ENCODE data around the gene ERCC6L2. TPM values are rescaled to one million over a fixed set of nuclear protein-coding genes. Genes with fewer than 3 reads are reported as not detected.

Gene ERCC6L2
- polyA plus RNA-seq, 1 of the 3 experiments (the other 2 are of a cell fraction), result 10.0 TPM

DNA sequence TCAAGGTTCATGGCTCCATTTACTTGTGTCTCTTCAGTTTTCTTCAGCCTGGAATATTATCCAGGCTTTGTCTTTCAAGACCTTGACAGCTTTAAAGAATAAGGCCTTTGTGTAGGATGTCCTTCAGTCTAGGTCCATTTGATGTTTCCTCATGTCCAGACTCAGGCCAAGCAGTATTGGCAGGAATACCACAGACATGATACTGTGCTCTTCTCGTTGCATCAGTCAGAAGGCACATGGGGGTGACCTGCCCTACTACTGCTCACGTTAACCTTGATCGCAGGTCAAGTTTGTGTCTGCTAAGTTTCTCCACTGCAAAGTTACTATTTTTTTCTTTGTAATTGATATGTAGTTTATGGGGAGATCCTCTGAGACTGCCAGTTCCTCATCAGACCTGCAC is 88.2 kb downstream of the ERCC6L2 start:
- no peaks in the 10 kb centered on the region for H3K27me3 ChIP-seq (ENCODE audit: insufficient read depth)
- POLR2A ChIA-PET, result no interaction called here
- WGBS (ENCODE audit: low lambda C conversion rate), result 92% methylated on average over 3 of the region's 3 CpGs
- no peaks in the 10 kb centered on the region for H3F3A ChIP-seq (replicated peaks; ENCODE audit: insufficient read depth)
- peaks cover 30 to 37% of the 10 kb centered on the region in 2 experiments for H3K36me3 ChIP-seq (replicated peaks in 1 of 2; ENCODE audit: control insufficient read depth in 1 of 2, insufficient read depth in 2 of 2, low read length in 1 of 2)
- H3K27ac ChIP-seq (ENCODE audit: low read depth in 2 of 2, low read length in 1 of 2), result no peak overlapping the region
- no peaks in the 10 kb centered on the region for H3K9me2 ChIP-seq
- no peaks in the 10 kb centered on the region for H3K9me3 ChIP-seq
- no peaks in the 10 kb centered on the region for H4K20me1 ChIP-seq (ENCODE audit: insufficient read depth)
- CTCF ChIA-PET, result no interaction called here
- no peak overlapping the region for H3K4me3 ChIP-seq (ENCODE audit: low read depth in 2 of 2, low read length in 1 of 2)
- no peak overlapping the region for H2AFZ ChIP-seq (ENCODE audit: low read depth)
- no peak overlapping the region for H3K9ac ChIP-seq
- H3K4me2 ChIP-seq, result no peak overlapping the region
- no peaks in the 10 kb centered on the region for H3K79me2 ChIP-seq (ENCODE audit: insufficient read depth)
- no peaks in the 10 kb centered on the region for H3K4me1 ChIP-seq (ENCODE audit: control insufficient read depth in 1 of 2, insufficient read depth in 2 of 2, low read depth in 1 of 2, low read length in 1 of 2)
- TF ChIP-seq MEF2A (IDR thresholded peaks at IDR 0.05; ENCODE audit: borderline replicate concordance, low read depth) (no peak), SIN3A (IDR thresholded peaks at IDR 0.05; ENCODE audit: borderline replicate concordance, low read depth, low read length) (no peak), EP300 (IDR thresholded peaks at IDR 0.05; ENCODE audit: borderline replicate concordance in 1 of 2, low read depth in 1 of 2, low read length in 1 of 2) (no peak), MXI1 (IDR thresholded peaks at IDR 0.05; ENCODE audit: low read depth, low read length) (no peak), FOXM1 (IDR thresholded peaks at IDR 0.05; ENCODE audit: low read depth) (no peak), RAD21 (IDR thresholded peaks at IDR 0.05; ENCODE audit: low read length) (no peak), TCF12 (IDR thresholded peaks at IDR 0.05) (no peak), TEAD4 (IDR thresholded peaks at IDR 0.05; ENCODE audit: borderline replicate concordance, insufficient read depth) (no peak), GABPA (IDR thresholded peaks at IDR 0.05; ENCODE audit: low read depth) (no peak), SMC3 (IDR thresholded peaks at IDR 0.05; ENCODE audit: low read depth, low read length) (no peak), USF1 (IDR thresholded peaks at IDR 0.05; ENCODE audit: borderline replicate concordance, low read depth) (no peak), TAF1 (IDR thresholded peaks at IDR 0.05; ENCODE audit: borderline replicate concordance, low read depth, low read length) (no peak)
- TF ChIP-seq, protein P1, sequence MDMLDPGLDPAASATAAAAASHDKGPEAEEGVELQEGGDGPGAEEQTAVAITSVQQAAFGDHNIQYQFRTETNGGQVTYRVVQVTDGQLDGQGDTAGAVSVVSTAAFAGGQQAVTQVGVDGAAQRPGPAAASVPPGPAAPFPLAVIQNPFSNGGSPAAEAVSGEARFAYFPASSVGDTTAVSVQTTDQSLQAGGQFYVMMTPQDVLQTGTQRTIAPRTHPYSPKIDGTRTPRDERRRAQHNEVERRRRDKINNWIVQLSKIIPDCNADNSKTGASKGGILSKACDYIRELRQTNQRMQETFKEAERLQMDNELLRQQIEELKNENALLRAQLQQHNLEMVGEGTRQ (IDR thresholded peaks at IDR 0.05; ENCODE audit: borderline replicate concordance, low read depth, low read length), result no peak
- no peak for DNase-seq

DNA sequence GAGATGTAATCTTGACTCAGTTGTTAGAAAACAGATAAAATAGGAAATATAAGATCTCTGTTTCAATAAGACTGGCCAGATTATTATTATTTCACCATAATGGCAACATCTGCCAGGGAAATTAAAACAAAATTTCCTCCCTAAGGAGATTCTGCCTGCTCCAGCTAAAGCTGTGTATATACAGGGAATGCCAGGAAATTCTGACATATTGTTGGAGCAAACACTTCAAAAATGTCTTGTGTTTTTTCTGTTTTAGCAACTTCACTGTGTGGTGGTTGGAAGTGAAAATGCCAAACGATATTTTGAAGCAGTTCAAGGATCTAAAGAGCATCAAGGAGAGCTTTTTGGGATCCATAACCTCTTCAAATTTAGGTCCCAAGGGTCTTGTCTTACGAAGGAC is 90.8 kb downstream of the ERCC6L2 start:
- Histone ChIP-seq H3K27ac (ENCODE audit: low read depth in 2 of 2, low read length in 1 of 2) (no peak overlapping the region; a peak in 1 of 4 replicates), H4K20me1 (ENCODE audit: insufficient read depth) (no peaks in the 10 kb centered on the region), H3K27me3 (ENCODE audit: insufficient read depth) (no peaks in the 10 kb centered on the region), H3K79me2 (ENCODE audit: insufficient read depth) (no peaks in the 10 kb centered on the region), H3K4me1 (ENCODE audit: control insufficient read depth in 1 of 2, insufficient read depth in 2 of 2, low read depth in 1 of 2, low read length in 1 of 2) (no peaks in the 10 kb centered on the region), H3K9me2 (no peaks in the 10 kb centered on the region), H3K9me3 (no peaks in the 10 kb centered on the region), H3K36me3 (replicated peaks in 1 of 2; ENCODE audit: control insufficient read depth in 1 of 2, insufficient read depth in 2 of 2, low read length in 1 of 2) (peaks cover 34 to 45% of the 10 kb centered on the region in 2 experiments), H3K4me2 (no peak overlapping the region), H2AFZ (ENCODE audit: low read depth) (no peak overlapping the region), H3K4me3 (ENCODE audit: low read depth in 2 of 2, low read length in 1 of 2) (no peak overlapping the region), H3K9ac (no peak overlapping the region), H3F3A (replicated peaks; ENCODE audit: insufficient read depth) (no peaks in the 10 kb centered on the region)
- TF ChIP-seq MEF2A (IDR thresholded peaks at IDR 0.05; ENCODE audit: borderline replicate concordance, low read depth) (no peak), EZH2phosphoT487 (IDR thresholded peaks at IDR 0.05; ENCODE audit: borderline replicate concordance, low read depth) (no peak), MXI1 (IDR thresholded peaks at IDR 0.05; ENCODE audit: low read depth, low read length) (no peak)
- 100% methylated on average over 2 of the region's 2 CpGs for WGBS (ENCODE audit: low lambda C conversion rate)
- ChIA-PET POLR2A (no interaction called here), CTCF (no interaction called here)
- no peak for DNase-seq

Measured in SK-N-SH (cell line).